Upper lobe of left lung (tissue), 4 donors: Measurements from ENCODE around the gene GIGYF1.

Experiments used
- POLR2A ChIP-seq, 4 donors: fragments of 450-650 bp; IDR thresholded peaks; one replicate each; pipeline ENCODE4 v1.5.1; 2016 to 2017; ENCODE audit warnings: antibody characterized with exemption in 4 of 4, mild to moderate bottlenecking in 2 of 4
- POLR2AphosphoS5 ChIP-seq, 2 donors: sonication (generic); formaldehyde crosslinking; IDR thresholded peaks; one replicate each; pipeline ENCODE4 v1.5.1; 2017; ENCODE audit warnings: antibody characterized with exemption in 2 of 2
- TF ChIP-seq, protein P1 (sequence below), 6 experiments: fragments of 450-650 bp in 4 of 6; fragments of 200-600 bp in 2 of 6; sonication (generic) in 2 of 6; IDR thresholded peaks; one replicate each; pipeline ENCODE4 v1.5.1; 2016 to 2019; ENCODE audit warnings: antibody characterized with exemption in 6 of 6

DNA sequence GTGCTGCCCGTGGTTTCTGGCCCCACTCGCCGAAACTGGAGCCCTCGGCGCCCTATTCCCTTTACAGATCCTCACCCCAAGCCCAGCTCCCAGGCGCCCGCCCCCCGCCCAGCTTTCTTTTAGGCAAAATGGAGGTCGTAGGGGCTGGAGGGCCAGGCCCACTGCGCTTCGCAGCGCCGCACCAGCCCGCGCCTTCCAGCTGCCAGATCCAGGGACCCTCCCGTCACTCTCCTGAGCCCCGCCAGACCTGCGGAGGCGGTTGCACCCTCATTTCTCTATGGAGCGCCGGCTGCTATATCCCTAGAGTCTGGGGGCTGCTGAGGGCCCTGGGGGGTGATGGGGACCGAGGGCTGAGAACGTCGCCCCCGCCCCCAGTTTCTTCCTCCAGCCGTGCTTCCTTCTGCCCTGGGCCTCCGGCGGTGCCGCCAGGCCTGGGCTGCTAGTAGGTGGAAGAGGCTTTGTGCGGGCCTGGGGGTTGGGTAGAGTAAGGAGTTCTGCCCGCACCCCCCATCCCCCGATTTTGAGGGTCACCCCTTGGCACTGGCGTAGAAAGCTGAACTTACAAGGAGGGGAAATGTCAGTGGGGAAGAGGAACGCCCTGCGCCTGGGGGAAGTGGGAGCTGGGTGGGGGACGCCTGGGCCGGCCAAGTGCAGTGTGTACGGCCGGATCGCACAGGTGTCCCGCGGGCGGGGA, 19.5 kb downstream of the GIGYF1 start:
- TF ChIP-seq, protein P1, sequence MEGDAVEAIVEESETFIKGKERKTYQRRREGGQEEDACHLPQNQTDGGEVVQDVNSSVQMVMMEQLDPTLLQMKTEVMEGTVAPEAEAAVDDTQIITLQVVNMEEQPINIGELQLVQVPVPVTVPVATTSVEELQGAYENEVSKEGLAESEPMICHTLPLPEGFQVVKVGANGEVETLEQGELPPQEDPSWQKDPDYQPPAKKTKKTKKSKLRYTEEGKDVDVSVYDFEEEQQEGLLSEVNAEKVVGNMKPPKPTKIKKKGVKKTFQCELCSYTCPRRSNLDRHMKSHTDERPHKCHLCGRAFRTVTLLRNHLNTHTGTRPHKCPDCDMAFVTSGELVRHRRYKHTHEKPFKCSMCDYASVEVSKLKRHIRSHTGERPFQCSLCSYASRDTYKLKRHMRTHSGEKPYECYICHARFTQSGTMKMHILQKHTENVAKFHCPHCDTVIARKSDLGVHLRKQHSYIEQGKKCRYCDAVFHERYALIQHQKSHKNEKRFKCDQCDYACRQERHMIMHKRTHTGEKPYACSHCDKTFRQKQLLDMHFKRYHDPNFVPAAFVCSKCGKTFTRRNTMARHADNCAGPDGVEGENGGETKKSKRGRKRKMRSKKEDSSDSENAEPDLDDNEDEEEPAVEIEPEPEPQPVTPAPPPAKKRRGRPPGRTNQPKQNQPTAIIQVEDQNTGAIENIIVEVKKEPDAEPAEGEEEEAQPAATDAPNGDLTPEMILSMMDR (IDR thresholded peaks at IDR 0.05) = no peak
- no peak for TF ChIP-seq POLR2AphosphoS5 (IDR thresholded peaks at IDR 0.05)
- no peak for TF ChIP-seq POLR2A (IDR thresholded peaks at IDR 0.05)
